Mammary epithelial cell (primary cell): ENCODE results near the gene BCAM.

ENCODE experiments used
- CTCF ChIP-seq, 2 donors: IDR thresholded peaks in 1 of 2; conservative IDR thresholded peaks in 1 of 2; 2 replicates each; pipeline ENCODE4 v1.5.1; 2011 to 2012; ENCODE audit warnings: inconsistent platforms in 2 of 2, low read length in 2 of 2, mild to moderate bottlenecking in 2 of 2, control low read depth in 1 of 2, low read depth in 1 of 2; ENCODE audit not compliant: insufficient read depth in 1 of 2; ENCODE audit errors: extremely low read depth in 1 of 2
- EZH2 ChIP-seq: IDR thresholded peaks from 2 replicates; pipeline ENCODE4 v1.6.1; 2012; ENCODE audit warnings: low read length, inconsistent platforms, borderline replicate concordance

GRCh38 chr19:44869733-44870470, 61.0 kb downstream of the BCAM start:
- no peak for TF ChIP-seq CTCF (conservative IDR thresholded peaks at IDR 0.05 in 1 of 2, IDR thresholded peaks at IDR 0.05 in 1 of 2; ENCODE audit: extremely low read depth in 1 of 2, insufficient read depth in 1 of 2, low read depth in 1 of 2, low read length in 2 of 2)
- TF ChIP-seq EZH2 = no peak
